GM12865 (cell line): ENCODE data around the gene BEND5.
A peak's percentile ranks its signal among the peaks of the same experiment; 100 is the strongest.

Experiments used
- DNase-seq: peaks from one replicate; pipeline ENCODE4 v3.0.0; 2010; ENCODE audit warnings: low read depth
- H3K4me3 ChIP-seq: 2 replicates; pipeline ENCODE4 v1.5.1; 2011; ENCODE audit warnings: mild to moderate bottlenecking, low read depth, low read length, control low read depth
- CTCF ChIP-seq: IDR thresholded peaks from 2 replicates; pipeline ENCODE4 v1.5.1; 2011; ENCODE audit warnings: low read length, control low read depth, low read depth, inconsistent platforms; ENCODE audit not compliant: insufficient read depth; ENCODE audit errors: missing control alignments

The BEND5 gene

DNA sequence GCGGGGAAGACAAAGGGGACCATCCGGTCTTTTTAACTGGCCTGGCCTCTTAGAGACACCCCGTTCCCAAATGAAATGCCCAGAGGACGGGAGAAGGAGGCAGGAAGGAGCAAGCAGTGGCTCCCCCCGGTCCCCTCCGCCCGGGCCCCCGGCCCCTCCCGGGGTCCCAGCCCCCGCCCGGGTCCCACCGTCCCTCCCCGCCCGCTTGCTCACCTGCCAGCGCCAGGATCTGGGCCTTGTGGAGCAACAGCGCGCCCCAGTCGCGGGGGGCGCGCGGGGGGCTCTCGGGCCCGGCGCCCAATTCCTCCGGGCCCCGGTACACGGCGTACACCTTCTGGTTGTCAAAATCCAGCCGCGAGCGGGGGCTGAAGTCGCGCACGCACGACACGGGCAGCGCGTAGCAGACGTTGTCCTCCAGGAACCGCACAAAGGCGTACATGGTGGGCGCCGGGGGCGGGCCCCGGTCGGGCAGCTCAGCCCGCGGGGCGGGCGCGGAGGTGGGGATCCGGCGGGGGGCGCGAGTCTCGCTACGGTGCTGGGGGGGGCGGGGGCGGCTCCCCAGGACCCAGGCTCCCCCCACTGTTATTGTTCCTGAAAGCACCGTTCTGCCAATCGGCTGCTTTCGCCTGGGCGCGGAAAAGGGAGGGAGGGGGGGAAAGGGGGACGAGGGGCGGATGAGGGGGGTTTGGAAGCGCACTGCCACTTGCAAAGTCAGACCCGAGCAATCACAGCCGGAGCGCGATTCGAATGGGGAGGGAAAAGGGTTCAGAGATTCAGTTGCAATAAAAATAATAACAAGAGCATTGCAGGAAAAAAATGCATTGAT, at the start of gene BEND5:
TSS of gene BEND5 (minus strand) at position 499 of the 826 bp plus-strand sequence. CDS start at position 439, 60 bp downstream.
- no peak for TF ChIP-seq CTCF
- no peak for DNase-seq

GRCh38 chr1:48823168-48823567, 46.5 kb upstream of the BEND5 start:
- no peak overlapping the region for H3K4me3 ChIP-seq
- no peak for DNase-seq
- no peak for TF ChIP-seq CTCF

More for the DNA sequence above, at the start of gene BEND5:
- H3K4me3 ChIP-seq: peak within 1 kb of the TSS; percentile 35

DNA sequence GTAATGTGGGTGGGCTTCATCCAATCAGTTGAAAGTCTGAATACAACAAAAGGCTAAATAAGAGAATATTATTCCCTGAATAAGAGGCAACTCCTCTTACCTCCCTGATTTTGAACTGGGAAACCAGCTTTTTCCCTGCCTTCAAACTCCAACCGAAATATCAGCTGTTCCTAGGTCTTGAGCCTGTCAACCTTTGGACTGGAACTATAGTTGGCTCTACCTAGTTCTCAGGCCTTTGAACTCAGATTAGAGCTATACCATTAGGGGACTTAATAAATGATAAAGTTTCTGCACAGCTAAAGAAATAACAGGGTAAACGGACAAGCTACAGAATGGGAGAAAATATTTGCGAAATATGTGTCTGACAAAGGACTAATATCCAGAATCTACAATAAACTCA, 43.8 kb upstream of the BEND5 start:
- DNase-seq: no peak
- no peak overlapping the region for H3K4me3 ChIP-seq
- no peak for TF ChIP-seq CTCF

GRCh38 chr1:48817505-48818114, 40.9 kb upstream of the BEND5 start:
- peak; percentile 89 for TF ChIP-seq CTCF
- DNase-seq: peak; percentile 70
- H3K4me3 ChIP-seq: no peak overlapping the region

DNA sequence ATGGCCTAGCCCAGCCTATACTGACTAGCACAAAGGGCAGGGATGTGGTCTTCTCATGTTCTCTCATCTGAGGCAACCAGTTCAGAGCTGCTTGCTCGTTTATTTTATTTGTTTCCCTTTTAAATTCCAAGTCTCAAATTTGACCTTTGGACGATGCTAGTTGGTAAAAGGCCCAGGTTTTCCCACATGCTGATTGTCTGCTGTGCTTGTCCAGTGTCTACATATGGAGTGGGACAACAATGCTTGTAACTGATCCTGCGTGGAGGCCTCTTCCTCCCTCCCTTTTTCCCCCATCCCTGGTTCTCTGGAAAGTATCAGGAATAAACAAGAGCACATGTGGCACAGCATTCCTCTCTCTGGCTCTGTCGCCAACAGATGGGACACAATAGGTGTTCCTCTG, 34.0 kb upstream of the BEND5 start:
- TF ChIP-seq CTCF: no peak
- no peak for DNase-seq
- H3K4me3 ChIP-seq: no peak overlapping the region

DNA sequence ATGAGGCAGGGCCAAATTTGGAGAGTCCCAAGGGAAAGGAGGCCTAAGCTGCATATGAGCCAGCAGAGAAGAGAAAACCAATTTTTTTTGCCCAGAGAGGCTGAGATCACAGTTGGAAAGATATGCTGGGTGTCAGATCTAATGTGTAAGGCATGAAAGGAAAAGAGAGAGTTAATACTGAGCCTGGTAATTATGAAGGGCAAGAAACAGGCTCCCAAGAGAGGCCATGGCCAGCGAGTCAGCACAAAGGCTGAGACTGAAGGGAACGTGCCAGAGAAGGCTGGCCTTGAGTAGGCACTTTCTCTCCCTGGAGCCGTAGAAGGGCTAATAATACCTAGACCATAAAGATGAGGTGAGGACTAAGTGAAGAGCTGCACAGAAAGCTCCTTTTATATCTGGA, 31.8 kb upstream of the BEND5 start:
- H3K4me3 ChIP-seq: no peak overlapping the region
- TF ChIP-seq CTCF: no peak
- no peak for DNase-seq
